Natural killer cell (primary cell): ENCODE measurements around the gene ACTA1. TPM values are rescaled to one million over a fixed set of nuclear protein-coding genes. Genes with fewer than 3 reads are reported as not detected.
"Not testable (repeated sequence)": the region's sequence is repeated elsewhere in the genome, so short reads cannot be mapped to it uniquely, and the experiment has no call there.

Source experiments
- ATAC-seq, 3 donors: fragments of 150-1000 bp in 2 of 3; fragments of 200-7000 bp in 1 of 3; cut with Tn5 transposase; 1 replicate in 1 of 3; 2 replicates in 2 of 3; pipeline ENCODE4 v1.10.0; 2021; ENCODE audit warnings: mild to moderate bottlenecking in 2 of 3, moderate library complexity in 2 of 3
- DNase-seq, 2 donors: peaks; one replicate each; pipeline versions ENCODE4 v3.0.0 to v3.0.0-alpha.2; 2013 to 2021; ENCODE audit warnings: mixed read lengths in 1 of 2
- H3K27ac ChIP-seq: one replicate; pipeline ENCODE4 v1.5.1; 2013; ENCODE audit warnings: mild to moderate bottlenecking, low read length
- H3K27me3 ChIP-seq: one replicate; pipeline ENCODE4 v1.6.1; 2013; ENCODE audit warnings: low read length; ENCODE audit not compliant: control insufficient read depth, insufficient read depth
- H3K36me3 ChIP-seq: one replicate; pipeline ENCODE4 v1.6.1; 2013; ENCODE audit warnings: low read length; ENCODE audit not compliant: control insufficient read depth, insufficient read depth
- H3K4me1 ChIP-seq: one replicate; pipeline ENCODE4 v1.6.1; 2013; ENCODE audit warnings: low read length; ENCODE audit not compliant: control insufficient read depth, insufficient read depth
- H3K4me3 ChIP-seq: one replicate; pipeline ENCODE4 v1.5.1; 2013; ENCODE audit warnings: low read length
- H3K9me3 ChIP-seq: one replicate; pipeline ENCODE4 v1.6.1; 2013; ENCODE audit warnings: low read length; ENCODE audit not compliant: control insufficient read depth, insufficient read depth
- H3K27ac Mint-ChIP-seq, 2 donors: one replicate each; pipeline ENCODE4 v1.8.0; 2022; ENCODE audit warnings: mild to moderate bottlenecking in 2 of 2, mixed read lengths in 2 of 2, moderate library complexity in 1 of 2
- H3K27me3 Mint-ChIP-seq, 2 donors: one replicate each; pipeline ENCODE4 v1.8.0; 2022; ENCODE audit warnings: low read depth in 2 of 2, mixed read lengths in 2 of 2
- H3K36me3 Mint-ChIP-seq: one replicate; pipeline ENCODE4 v1.8.0; 2022; ENCODE audit warnings: mixed read lengths
- H3K4me1 Mint-ChIP-seq, 2 donors: one replicate each; pipeline ENCODE4 v1.8.0; 2022; ENCODE audit warnings: mixed read lengths in 2 of 2
- H3K4me3 Mint-ChIP-seq: one replicate; pipeline ENCODE4 v1.8.0; 2022; ENCODE audit warnings: mild to moderate bottlenecking, moderate library complexity, mixed read lengths
- H3K9me3 Mint-ChIP-seq, 2 donors: one replicate each; pipeline ENCODE4 v1.8.0; 2022; ENCODE audit warnings: mixed read lengths in 2 of 2
- WGBS: methylation state at CpG from one replicate; pipeline ENCODE4 v1.1.7; 2013; ENCODE audit warnings: missing lambda C conversion rate; ENCODE audit not compliant: insufficient coverage; 5-methylcytosine and 5-hydroxymethylcytosine counted together
- intact Hi-C: fragments of 100-400 bp; cut with micrococcal nuclease; formaldehyde crosslinking; loops from one replicate; pipeline ENCODE4 v1.14.2; 2022
- total RNA-seq, 4 donors: library from RNA; stranded (reverse); fragments of 120-200 nt in 1 of 4; gene quantifications; one replicate each; pipeline versions ENCODE4 v1.2.3 to v1.2.4, GENCODE V29; 2013 to 2022
- TF ChIP-seq, protein P1 (sequence below): fragments of 200-600 bp; IDR thresholded peaks from one replicate; pipeline ENCODE4 v1.8.0; 2022; ENCODE audit warnings: antibody characterized with exemption

The ACTA1 gene
- total RNA-seq, 3 donors from 2014 or later (not counting 1 experiment from before 2014, with no cell fraction given): 0.25 to 0.40 TPM; not detected in 1

DNA sequence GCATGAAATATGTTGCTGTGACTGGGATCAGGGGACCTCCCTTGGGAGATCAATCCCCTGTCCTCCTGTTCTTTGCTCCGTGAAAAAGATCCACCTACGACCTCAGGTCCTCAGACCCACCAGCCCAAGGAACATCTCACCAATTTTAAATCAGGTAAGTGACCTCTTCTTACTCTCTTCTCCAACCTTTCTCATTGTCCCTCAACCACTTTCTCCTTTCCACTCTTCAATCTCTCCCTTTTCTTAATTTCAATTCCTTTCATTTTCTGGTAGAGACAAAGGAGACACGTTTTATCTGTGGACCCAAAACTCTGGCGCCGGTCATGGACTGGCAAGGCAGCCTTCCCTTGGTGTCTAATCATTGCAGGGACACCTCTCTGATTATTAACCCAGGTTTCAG is 21.1 kb downstream of the ACTA1 start:
- H3K27ac ChIP-seq, H3K36me3 ChIP-seq, H3K4me1 ChIP-seq, H3K4me1 Mint-ChIP-seq, H3K36me3 Mint-ChIP-seq, ATAC-seq, H3K9me3 Mint-ChIP-seq, H3K4me3 ChIP-seq, intact Hi-C loops, DNase-seq, H3K27ac Mint-ChIP-seq, H3K27me3 ChIP-seq, H3K4me3 Mint-ChIP-seq, H3K9me3 ChIP-seq: not testable (repeated sequence)
- peaks cover 27 to 42% of the 10 kb centered on the region in 2 donors for H3K27me3 Mint-ChIP-seq
- 90% methylated on average over 5 of the region's 5 CpGs for WGBS

DNA sequence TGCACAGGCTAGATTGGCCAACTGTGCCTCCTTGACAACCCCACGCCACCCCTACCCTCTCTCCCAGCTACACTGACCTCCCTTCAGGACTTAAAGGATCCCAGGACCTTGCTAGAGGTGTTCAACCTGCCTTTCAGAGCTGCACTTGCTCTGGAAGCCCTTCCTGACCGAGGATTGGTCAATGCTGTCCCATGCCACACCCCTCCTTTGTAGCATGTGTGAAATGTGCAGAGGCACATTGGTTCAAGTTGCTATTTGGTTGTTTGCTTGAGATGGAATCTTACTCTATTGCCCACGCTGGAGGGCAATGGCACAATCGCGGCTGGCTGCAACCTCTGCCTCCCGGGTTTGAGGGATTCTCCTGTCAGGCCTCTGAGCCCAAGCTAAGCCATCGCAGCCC is 21.8 kb downstream of the ACTA1 start:
- no peak for DNase-seq
- H3K36me3 ChIP-seq: no peaks in the 10 kb centered on the region
- H3K27ac Mint-ChIP-seq: no peak overlapping the region
- WGBS: 86% methylated on average over 7 of the region's 7 CpGs
- peaks cover 2 to 10% of the 10 kb centered on the region in 2 donors for H3K4me1 Mint-ChIP-seq
- peaks cover 31 to 44% of the 10 kb centered on the region in 2 donors for H3K27me3 Mint-ChIP-seq
- H3K27me3 ChIP-seq: peaks cover 13% of the 10 kb centered on the region
- H3K9me3 ChIP-seq: no peaks in the 10 kb centered on the region
- TF ChIP-seq, protein P1, sequence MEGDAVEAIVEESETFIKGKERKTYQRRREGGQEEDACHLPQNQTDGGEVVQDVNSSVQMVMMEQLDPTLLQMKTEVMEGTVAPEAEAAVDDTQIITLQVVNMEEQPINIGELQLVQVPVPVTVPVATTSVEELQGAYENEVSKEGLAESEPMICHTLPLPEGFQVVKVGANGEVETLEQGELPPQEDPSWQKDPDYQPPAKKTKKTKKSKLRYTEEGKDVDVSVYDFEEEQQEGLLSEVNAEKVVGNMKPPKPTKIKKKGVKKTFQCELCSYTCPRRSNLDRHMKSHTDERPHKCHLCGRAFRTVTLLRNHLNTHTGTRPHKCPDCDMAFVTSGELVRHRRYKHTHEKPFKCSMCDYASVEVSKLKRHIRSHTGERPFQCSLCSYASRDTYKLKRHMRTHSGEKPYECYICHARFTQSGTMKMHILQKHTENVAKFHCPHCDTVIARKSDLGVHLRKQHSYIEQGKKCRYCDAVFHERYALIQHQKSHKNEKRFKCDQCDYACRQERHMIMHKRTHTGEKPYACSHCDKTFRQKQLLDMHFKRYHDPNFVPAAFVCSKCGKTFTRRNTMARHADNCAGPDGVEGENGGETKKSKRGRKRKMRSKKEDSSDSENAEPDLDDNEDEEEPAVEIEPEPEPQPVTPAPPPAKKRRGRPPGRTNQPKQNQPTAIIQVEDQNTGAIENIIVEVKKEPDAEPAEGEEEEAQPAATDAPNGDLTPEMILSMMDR: no peak
- intact Hi-C loops: no loop called here
- H3K4me3 Mint-ChIP-seq: no peak overlapping the region
- no peaks in the 10 kb centered on the region for H3K9me3 Mint-ChIP-seq
- no peak overlapping the region for H3K27ac ChIP-seq
- no peaks in the 10 kb centered on the region for H3K36me3 Mint-ChIP-seq
- ATAC-seq: no peak
- no peak overlapping the region for H3K4me3 ChIP-seq
- peaks cover 13% of the 10 kb centered on the region for H3K4me1 ChIP-seq

DNA sequence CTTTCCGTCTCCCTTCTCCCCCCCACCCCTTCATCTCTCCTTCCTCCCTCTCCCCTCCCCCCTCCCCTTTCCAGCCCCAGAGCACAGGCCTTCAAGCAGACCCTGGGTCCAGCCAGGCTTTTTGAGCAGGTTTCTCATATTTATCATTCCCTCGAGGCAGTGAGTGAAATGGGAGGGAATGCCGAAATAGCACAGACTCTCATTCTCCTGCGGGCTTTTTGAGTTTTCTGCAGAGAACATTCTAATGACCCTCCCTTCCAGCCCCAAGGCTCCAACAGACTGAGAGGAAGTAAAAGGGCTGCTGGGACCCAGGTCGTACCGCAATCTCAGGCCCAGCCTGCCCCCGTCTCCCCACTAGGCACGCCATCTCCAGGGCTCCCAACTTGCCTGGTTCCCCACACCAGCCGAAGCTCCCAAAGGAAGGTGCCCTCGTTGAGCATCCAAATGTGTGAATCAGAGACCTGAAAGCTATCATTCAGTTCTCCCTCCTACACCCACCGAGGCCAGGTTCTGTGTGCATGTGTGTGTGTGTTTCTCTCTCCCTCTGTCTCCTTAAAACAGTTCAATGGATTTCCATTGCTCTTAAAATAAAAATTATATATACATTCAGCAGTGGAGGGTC is 22.3 kb downstream of the ACTA1 start:
- no peaks in the 10 kb centered on the region for H3K9me3 ChIP-seq
- 58% methylated on average over 9 of the region's 11 CpGs for WGBS
- DNase-seq: no peak
- no peaks in the 10 kb centered on the region for H3K36me3 ChIP-seq
- intact Hi-C loops: no loop called here
- peaks cover 36 to 50% of the 10 kb centered on the region in 2 donors for H3K27me3 Mint-ChIP-seq
- no peak overlapping the region for H3K27ac Mint-ChIP-seq
- no peaks in the 10 kb centered on the region for H3K36me3 Mint-ChIP-seq
- peaks cover 4 to 12% of the 10 kb centered on the region in 2 donors for H3K4me1 Mint-ChIP-seq
- peaks cover 15% of the 10 kb centered on the region for H3K27me3 ChIP-seq
- no peak for ATAC-seq
- no peak overlapping the region for H3K4me3 ChIP-seq
- no peak overlapping the region for H3K27ac ChIP-seq
- H3K4me3 Mint-ChIP-seq: no peak overlapping the region
- H3K9me3 Mint-ChIP-seq: no peaks in the 10 kb centered on the region
- TF ChIP-seq, protein P1: no peak
- peaks cover 14% of the 10 kb centered on the region for H3K4me1 ChIP-seq

DNA sequence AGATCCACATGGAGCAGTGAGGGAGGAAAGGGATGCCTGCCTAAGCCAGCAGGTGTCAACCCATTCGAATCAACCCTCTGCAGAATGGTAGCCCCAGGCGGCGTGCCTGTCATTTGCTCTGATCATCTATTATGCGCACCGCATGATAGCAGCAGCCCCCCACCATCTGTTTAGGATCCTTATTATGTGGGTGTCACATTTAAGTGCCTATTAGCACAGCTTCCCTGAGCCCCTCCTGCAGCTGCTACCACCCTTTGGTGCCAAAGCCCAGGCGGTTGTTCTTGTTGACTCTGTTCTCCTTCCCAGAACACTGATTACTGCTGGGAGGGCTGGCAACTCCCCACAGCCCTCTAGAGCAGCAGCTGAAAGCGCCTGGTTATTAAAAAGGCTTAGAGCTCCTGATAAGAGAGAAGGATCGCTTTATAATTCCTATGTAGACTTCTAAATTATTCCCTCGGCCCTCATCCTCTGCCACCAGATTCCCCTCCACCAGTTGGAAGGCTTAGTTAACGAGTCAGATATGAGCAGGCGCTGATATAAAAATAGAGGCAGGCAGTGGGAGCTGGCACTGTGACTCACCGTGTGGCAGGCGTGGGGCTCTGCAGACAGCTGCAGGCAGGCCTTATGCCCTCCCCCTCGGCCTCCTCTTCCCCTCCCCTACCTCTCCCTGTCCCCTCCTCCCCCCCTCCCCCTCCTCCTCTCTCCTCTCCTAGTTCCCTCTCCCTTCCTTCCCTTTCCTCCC is 23.0 kb downstream of the ACTA1 start:
- Mint-ChIP-seq H3K27me3 (peaks cover 40 to 53% of the 10 kb centered on the region in 2 donors), H3K27ac (no peak overlapping the region), H3K36me3 (no peaks in the 10 kb centered on the region), H3K4me1 (peaks cover 4 to 12% of the 10 kb centered on the region in 2 donors), H3K9me3 (no peaks in the 10 kb centered on the region), H3K4me3 (no peak overlapping the region)
- H3K9me3 ChIP-seq: no peaks in the 10 kb centered on the region
- no peak overlapping the region for H3K4me3 ChIP-seq
- DNase-seq: no peak
- peak in 1 of 3 donors; percentile 44 for ATAC-seq
- H3K4me1 ChIP-seq: peaks cover 14% of the 10 kb centered on the region
- peaks cover 17% of the 10 kb centered on the region for H3K27me3 ChIP-seq
- 38% methylated on average over 14 of the region's 14 CpGs for WGBS
- H3K36me3 ChIP-seq: no peaks in the 10 kb centered on the region
- no peak overlapping the region for H3K27ac ChIP-seq
- TF ChIP-seq, protein P1: no peak
- intact Hi-C loops: no loop called here
